WTC11 (cell line): ENCODE results near the gene OXER1. TPM values are rescaled to one million over a fixed set of nuclear protein-coding genes. Genes with fewer than 3 reads are reported as not detected.
A peak's percentile ranks its signal among the peaks of the same experiment; 100 is the strongest.

Experiments
- CTCF ChIP-seq: fragments of 200-600 bp; IDR thresholded peaks from 2 replicates; pipeline ENCODE4 v1.8.0; 2022; ENCODE audit warnings: antibody characterized with exemption
- FOXK1 ChIP-seq: sonication (generic); formaldehyde crosslinking; IDR thresholded peaks from 2 replicates; pipeline ENCODE4 v1.8.0; 2022; ENCODE audit warnings: mild to moderate bottlenecking, moderate library complexity, missing genetic modification reagents
- GABPB1 ChIP-seq: sonication (generic); formaldehyde crosslinking; IDR thresholded peaks from 2 replicates; pipeline ENCODE4 v1.8.1; 2023; ENCODE audit warnings: mild to moderate bottlenecking, missing genetic modification reagents
- MYBL2 ChIP-seq: sonication (generic); formaldehyde crosslinking; IDR thresholded peaks from 2 replicates; pipeline ENCODE4 v1.8.1; 2023; ENCODE audit warnings: mild to moderate bottlenecking, moderate library complexity, missing genetic modification reagents
- PRDM15 ChIP-seq: sonication (generic); formaldehyde crosslinking; IDR thresholded peaks from 2 replicates; pipeline ENCODE4 v1.8.0; 2022; ENCODE audit warnings: missing genetic modification reagents
- RELA ChIP-seq: sonication (generic); formaldehyde crosslinking; IDR thresholded peaks from 2 replicates; pipeline ENCODE4 v1.8.1; 2022; ENCODE audit warnings: missing genetic modification reagents, mild to moderate bottlenecking, borderline replicate concordance
- RORB ChIP-seq: fragments of 250-450 bp; sonication (Bioruptor Pico); IDR thresholded peaks from 2 replicates; pipeline ENCODE4 v1.9.0; 2021; ENCODE audit warnings: mild to moderate bottlenecking
- SP1 ChIP-seq: sonication (generic); formaldehyde crosslinking; conservative IDR thresholded peaks from 2 replicates; pipeline ENCODE4 v1.8.1; 2022; ENCODE audit warnings: missing genetic modification reagents
- STAT6 ChIP-seq: sonication (generic); formaldehyde crosslinking; conservative IDR thresholded peaks from 2 replicates; pipeline ENCODE4 v1.8.1; 2023; ENCODE audit warnings: mild to moderate bottlenecking, low read depth, missing genetic modification reagents, moderate library complexity
- USF1 ChIP-seq: sonication (generic); formaldehyde crosslinking; IDR thresholded peaks from 2 replicates; pipeline ENCODE4 v1.8.0; 2022; ENCODE audit warnings: mild to moderate bottlenecking, missing genetic modification reagents
- ZBTB21 ChIP-seq: sonication (generic); formaldehyde crosslinking; IDR thresholded peaks from 2 replicates; pipeline ENCODE4 v1.8.1; 2023; ENCODE audit warnings: mild to moderate bottlenecking, missing genetic modification reagents, borderline replicate concordance
- ZNF121 ChIP-seq: sonication (generic); formaldehyde crosslinking; IDR thresholded peaks from 2 replicates; pipeline ENCODE4 v1.8.0; 2023; ENCODE audit warnings: missing genetic modification reagents
- ZNF263 ChIP-seq: sonication (generic); formaldehyde crosslinking; IDR thresholded peaks from 2 replicates; pipeline ENCODE4 v1.8.1; 2022; ENCODE audit warnings: low read depth, mild to moderate bottlenecking, moderate library complexity, missing genetic modification reagents
- ZNF281 ChIP-seq: sonication (generic); formaldehyde crosslinking; IDR thresholded peaks from 2 replicates; pipeline ENCODE4 v1.8.0; 2023; ENCODE audit warnings: mild to moderate bottlenecking, missing genetic modification reagents
- ZNF512 ChIP-seq: sonication (generic); formaldehyde crosslinking; IDR thresholded peaks from 2 replicates; pipeline ENCODE4 v1.8.1; 2022; ENCODE audit warnings: missing genetic modification reagents, borderline replicate concordance
- total RNA-seq: library from RNA; stranded (reverse); gene quantifications from 3 replicates; pipeline ENCODE4 v1.2.3, GENCODE V29; 2021
- TF ChIP-seq, protein P1 (sequence below): sonication (generic); formaldehyde crosslinking; IDR thresholded peaks from 2 replicates; pipeline ENCODE4 v1.8.0; 2023; ENCODE audit warnings: missing genetic modification reagents
- TF ChIP-seq, protein P2 (sequence below): sonication (generic); formaldehyde crosslinking; IDR thresholded peaks from 2 replicates; pipeline ENCODE4 v1.8.1; 2023; ENCODE audit warnings: mild to moderate bottlenecking, missing genetic modification reagents
- TF ChIP-seq, protein P3 (sequence below): sonication (generic); formaldehyde crosslinking; IDR thresholded peaks from 2 replicates; pipeline ENCODE4 v1.8.1; 2022; ENCODE audit warnings: low read depth, missing genetic modification reagents, borderline replicate concordance

The OXER1 gene
- total RNA-seq, 1 experiment from 2014 or later: 2.6 TPM

DNA sequence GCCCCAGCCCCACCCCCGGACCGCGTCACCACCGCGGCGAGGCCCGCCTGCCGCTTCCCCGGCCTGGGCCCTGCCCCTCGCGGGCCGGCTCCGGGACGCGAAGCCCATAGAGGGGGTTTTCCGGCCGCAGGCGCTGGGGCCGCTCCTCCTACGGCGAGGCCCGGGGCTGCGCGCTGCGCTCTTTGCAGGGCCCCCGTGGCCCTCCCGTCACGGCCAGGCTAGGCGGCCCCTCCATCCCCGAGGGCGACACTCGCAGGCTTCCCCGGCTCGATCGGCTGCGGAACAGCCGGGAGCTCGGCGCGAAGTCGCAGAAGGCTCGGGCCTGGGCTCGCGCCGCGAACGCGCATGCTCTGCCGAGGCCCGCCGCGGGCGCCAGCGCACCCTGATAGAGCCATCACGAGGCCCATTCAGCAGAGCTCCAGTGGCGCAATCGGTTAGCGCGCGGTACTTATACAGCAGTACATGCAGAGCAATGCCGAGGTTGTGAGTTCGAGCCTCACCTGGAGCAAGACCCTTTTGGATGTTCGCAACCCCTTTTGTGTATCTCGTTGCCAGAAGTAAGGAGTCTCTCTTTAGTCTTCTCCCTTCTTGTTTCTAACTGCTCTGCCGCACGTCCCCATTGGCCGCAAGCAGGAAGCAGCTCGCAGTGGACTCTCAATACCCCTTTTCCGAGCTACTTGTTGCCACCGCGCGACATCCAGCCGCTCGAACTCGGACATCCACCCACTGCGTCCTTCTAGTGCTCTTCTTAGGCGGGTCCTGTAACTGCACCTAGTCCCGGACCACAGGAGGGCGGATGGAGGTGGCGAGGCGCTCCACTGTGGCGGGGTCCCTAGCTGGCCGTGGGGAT, 46.4 kb upstream of the OXER1 start (continued):
- TF ChIP-seq STAT6 (no peak), ZNF121 (CRISPR knock-in tag) (peak; percentile 8; the same call in 1 of the 2 replicates), MYBL2 (CRISPR knock-in tag) (peak; percentile 42), FOXK1 (peak; percentile 62; the same call in 1 of the 2 replicates), ZNF512 (CRISPR knock-in tag) (no peak), ZNF263 (no peak), PRDM15 (CRISPR knock-in tag) (peak; percentile 10; the same call in 1 of the 2 replicates), RORB (no peak), RELA (CRISPR knock-in tag) (no peak), ZNF281 (CRISPR knock-in tag) (no peak), USF1 (CRISPR knock-in tag) (no peak), GABPB1 (CRISPR knock-in tag) (peak; percentile 88), CTCF (no peak), SP1 (CRISPR knock-in tag) (peak; percentile 74), ZBTB21 (CRISPR knock-in tag) (0 out of 2 replicates have a peak, but pooled peaks have one; percentile 45)
- TF ChIP-seq, protein P1, sequence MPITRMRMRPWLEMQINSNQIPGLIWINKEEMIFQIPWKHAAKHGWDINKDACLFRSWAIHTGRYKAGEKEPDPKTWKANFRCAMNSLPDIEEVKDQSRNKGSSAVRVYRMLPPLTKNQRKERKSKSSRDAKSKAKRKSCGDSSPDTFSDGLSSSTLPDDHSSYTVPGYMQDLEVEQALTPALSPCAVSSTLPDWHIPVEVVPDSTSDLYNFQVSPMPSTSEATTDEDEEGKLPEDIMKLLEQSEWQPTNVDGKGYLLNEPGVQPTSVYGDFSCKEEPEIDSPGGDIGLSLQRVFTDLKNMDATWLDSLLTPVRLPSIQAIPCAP (CRISPR knock-in tag): peak; percentile 52; the same call in 1 of the 2 replicates
- TF ChIP-seq, protein P2, sequence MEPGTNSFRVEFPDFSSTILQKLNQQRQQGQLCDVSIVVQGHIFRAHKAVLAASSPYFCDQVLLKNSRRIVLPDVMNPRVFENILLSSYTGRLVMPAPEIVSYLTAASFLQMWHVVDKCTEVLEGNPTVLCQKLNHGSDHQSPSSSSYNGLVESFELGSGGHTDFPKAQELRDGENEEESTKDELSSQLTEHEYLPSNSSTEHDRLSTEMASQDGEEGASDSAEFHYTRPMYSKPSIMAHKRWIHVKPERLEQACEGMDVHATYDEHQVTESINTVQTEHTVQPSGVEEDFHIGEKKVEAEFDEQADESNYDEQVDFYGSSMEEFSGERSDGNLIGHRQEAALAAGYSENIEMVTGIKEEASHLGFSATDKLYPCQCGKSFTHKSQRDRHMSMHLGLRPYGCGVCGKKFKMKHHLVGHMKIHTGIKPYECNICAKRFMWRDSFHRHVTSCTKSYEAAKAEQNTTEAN (CRISPR knock-in tag): 0 out of 2 replicates have a peak, but pooled peaks have one; percentile 86
- TF ChIP-seq, protein P3, sequence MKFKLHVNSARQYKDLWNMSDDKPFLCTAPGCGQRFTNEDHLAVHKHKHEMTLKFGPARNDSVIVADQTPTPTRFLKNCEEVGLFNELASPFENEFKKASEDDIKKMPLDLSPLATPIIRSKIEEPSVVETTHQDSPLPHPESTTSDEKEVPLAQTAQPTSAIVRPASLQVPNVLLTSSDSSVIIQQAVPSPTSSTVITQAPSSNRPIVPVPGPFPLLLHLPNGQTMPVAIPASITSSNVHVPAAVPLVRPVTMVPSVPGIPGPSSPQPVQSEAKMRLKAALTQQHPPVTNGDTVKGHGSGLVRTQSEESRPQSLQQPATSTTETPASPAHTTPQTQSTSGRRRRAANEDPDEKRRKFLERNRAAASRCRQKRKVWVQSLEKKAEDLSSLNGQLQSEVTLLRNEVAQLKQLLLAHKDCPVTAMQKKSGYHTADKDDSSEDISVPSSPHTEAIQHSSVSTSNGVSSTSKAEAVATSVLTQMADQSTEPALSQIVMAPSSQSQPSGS (CRISPR knock-in tag): 0 out of 2 replicates have a peak, but pooled peaks have one; percentile 26
